Eye (tissue), 1 donor: ENCODE measurements around the gene C16orf92.

Experiments used
- DNase-seq: peaks from one replicate; pipeline ENCODE4 v3.0.0-alpha.2; 2015

Gene C16orf92

DNA sequence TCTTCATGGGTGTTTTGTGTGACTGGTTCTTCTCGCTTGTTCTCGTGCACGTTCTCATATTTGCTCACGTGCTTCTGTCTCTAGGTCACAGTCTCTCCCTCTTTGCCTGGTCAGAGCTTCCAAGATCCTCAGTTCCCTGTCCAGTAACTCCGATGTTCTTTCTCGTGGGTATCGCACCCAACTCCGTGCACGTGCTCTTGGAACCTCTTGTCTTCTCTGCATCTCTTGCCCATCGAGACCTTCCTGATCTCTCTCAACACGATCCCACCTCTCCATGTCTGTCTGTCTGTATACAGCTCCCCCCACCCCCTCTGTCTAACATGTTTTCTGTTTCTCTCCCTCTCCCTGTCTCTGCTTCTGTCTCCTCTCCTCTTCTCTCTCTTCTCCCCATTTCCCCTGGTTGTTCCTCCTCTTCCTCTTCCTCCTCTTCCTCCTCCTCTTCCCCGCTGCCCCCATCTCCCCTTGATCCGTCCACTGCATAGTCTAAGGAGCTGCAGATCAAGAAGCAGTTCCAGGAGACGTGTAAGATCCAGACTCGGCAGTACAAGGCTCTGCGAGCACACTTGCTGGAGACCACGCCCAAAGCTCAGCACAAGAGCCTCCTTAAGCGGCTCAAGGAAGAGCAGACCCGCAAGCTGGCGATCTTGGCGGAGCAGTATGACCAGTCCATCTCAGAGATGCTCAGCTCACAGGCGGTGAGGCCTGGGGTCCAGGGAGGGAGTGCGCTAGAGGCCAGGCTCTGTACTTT is 33.7 kb upstream of the C16orf92 start:
- no peak for DNase-seq

DNA sequence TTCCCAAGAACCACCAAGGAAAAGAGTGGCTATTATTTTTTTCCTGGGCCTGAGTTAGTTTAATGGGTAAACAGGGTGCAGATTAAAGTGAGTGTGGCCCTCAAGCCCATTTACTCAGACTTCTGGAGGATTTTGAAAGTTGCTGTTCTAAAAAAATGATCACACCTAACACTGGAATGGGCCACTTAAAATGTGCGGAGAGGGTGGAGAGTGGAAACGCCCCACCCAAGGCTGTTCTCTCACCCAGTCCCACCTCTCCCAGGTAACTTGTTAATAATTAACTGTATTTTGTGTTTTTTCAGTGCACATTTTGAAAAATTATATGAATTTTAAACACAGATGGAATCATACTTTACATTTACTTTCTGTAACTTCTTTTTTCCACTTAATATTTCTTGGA is 33.0 kb upstream of the C16orf92 start:
- DNase-seq: no peak

DNA sequence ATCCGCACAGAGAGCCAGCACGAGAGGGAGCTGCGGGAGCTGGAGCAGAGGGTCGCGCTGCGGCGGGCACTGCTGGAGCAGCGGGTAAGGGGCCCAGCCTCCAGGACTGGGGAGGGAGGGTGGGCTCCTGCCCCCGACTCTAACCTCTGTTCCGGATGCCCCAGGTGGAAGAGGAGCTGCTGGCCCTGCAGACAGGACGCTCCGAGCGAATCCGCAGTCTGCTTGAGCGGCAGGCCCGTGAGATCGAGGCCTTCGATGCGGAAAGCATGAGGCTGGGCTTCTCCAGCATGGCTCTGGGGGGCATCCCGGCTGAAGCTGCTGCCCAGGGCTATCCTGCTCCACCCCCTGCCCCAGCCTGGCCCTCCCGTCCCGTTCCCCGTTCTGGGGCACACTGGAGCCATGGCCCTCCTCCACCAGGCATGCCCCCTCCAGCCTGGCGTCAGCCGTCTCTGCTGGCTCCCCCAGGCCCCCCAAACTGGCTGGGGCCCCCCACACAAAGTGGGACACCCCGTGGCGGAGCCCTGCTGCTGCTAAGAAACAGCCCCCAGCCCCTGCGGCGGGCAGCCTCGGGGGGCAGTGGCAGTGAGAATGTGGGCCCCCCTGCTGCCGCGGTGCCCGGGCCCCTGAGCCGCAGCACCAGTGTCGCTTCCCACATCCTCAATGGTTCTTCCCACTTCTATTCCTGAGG is 32.0 kb upstream of the C16orf92 start:
- DNase-seq: no peak

- DNase-seq: no peak
These were observed 31.5 kb upstream of the C16orf92 start for GRCh38 chr16:29991571-29991904.

- no peak for DNase-seq
These were observed 30.5 kb upstream of the C16orf92 start for GRCh38 chr16:29992344-29992967.

- no peak for DNase-seq
These were observed 29.7 kb upstream of the C16orf92 start for GRCh38 chr16:29993191-29993902.

DNA sequence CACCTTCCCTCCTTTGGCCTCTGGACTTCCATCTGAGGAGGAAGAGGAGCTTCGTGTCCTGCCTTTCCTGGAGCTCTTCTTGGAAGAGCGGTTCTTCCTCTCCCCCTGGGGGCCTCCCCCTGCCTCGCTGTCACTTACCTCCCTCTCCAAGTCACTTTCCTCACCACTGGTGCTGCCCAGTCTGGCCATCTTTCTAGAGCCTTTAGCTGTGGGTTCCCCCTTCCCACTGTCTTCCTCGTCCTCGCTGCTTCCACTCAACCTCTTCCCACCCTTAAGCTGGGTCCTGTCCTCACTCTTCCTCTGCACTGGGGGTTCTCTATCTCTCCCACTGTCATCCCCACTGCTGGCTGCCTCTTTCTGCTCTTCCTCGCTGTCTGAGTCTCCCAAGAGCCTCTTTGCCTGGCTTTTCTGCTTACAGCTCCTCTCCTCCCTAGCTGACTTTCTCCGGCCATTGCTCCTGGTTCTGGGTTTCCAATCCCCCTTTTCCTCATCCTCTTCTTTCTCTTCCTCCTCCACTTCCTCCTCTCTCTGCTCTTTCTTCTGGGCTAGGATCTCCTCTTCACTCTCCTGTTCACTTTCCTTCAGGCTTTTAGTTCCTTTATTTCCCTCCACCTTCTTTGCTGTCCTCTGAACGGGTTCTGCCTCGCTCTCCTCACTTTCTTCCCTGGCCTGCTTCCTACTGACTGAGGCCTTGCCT is 28.9 kb upstream of the C16orf92 start:
- no peak for DNase-seq

DNA sequence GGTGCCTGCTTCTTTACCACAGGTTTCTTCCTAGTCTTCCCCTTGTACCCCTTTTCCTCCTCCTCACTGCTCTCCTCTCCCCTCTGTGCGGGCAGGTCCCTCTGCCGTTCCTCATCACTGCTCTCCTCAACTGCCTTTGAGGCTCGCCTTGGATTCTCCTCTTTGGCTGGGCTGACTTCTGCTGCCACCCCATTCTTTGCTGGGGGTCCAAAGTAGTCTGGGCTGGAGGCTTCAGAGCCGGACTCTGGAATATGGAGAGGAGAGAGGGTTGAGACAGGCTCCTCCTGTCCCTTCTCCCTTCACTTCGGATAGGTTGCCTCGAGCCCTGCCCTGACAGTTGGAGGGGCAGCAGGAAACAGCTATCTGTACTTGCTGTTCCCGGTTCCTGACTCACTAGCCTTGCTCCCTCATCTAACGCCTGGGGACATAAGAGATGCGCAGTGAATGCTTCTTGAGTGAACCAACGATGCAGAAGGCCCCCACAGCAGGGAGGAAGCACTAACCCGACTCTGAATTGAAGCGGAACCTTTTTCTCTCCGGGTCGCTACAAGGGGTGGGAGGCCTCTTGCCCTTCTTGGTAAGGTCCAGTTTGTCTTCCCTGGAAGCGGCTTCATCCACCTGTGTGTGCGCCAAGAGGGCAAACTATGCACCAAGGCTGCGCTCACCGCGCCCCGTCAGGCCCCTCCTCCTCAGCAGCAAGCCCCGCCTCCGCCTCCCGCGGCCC is 28.2 kb upstream of the C16orf92 start:
- DNase-seq: peak; percentile 75

DNA sequence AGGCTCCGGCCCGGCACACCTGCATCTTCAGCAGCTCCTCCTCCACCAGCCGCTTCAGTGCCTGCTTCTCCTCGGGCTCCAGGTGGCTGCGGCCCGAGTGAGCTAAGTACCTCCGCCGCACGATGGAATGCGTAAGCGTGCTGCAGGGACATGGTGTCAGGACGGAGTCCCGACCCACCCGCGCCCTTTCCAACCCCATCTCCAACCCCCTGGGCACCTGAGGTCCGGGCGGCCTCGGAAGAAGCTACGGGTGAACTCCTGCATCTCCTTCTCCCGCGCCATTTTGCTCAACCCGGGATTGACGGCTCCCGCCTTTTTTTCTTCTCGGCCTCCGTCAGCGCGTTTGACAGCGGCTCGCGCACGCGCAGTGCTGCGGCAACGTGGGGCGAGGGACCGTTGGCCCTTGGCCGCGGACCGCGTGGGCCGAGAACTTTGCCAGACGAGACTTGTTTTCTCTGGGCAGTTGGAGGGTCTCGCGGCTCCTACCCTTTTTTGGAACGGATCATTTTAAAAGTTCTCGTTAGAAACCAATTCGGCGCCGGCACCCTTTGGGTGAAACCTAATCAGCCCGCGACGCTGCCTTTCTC is 27.6 kb upstream of the C16orf92 start, which contains the start of gene HIRIP3:
TSS of gene HIRIP3 (minus strand) at position 294 of the 587 bp plus-strand sequence. CDS start at position 282, 12 bp downstream.
- DNase-seq: peak; percentile 95

DNA sequence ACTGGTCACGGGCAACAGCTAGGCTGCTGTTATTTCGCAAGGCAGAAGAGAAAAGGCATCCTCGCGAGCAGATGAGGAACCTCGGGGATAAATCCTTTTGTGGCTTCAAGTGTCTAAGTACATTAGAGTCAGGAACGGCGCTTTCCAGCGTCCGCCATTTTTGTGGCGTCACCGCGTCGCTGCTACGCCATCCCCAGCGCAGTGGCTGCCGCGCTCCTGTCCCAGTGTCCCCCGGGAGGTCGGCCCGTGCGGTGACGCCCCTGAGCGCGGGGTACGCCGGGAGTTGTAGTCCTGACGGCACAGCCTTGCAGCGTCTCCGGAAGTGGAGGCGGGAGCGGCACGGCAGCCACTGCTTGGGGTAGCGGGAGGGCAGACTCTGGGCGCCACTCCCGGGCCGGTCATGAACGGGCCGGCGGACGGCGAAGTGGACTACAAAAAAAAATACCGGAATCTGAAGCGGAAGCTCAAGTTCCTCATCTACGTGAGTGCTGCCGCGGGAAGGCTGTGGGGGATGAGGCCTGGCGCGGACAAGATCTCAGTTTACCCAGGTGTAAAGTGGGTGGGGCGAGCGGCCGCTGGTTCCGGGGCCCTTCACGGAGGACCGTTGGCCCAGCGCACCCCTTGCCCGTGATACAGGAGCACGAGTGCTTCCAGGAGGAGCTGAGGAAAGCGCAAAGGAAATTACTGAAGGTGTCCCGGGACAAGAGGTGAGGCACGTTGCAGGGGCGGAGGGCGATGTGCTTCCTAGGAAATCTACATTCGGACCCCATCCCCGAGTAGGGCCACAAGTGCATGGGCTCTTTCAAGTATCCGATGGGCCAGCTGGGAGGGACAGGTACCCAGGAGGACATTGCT is 26.9 kb upstream of the C16orf92 start, which contains the start of gene INO80E:
TSS of gene INO80E (plus strand) at position 331 of the 855 bp plus-strand sequence. CDS start at position 401, 70 bp downstream.
- DNase-seq: peak; percentile 99

DNA sequence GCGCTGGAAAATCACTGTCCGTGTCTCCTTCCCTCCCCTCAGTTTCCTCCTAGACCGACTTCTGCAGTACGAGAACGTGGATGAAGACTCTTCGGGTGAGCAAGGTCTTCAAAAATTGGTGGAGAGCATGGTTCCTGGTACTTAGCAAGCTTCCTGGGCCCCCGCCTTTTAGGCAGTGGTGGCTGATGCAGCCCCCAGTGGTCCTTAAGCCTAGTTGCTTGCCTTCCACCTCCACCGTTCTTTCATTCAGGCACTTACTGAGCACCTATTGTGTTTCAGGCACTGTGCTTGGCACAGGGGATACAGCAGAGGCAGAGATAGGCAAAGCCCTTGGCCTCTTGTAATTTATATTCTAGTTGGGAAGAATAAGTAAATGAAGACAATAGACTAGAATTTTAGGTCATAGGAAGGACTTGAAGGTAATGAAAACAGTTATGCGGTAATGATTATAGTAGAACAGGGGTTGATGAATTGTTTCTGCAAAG is 26.2 kb upstream of the C16orf92 start:
- DNase-seq: no peak

DNA sequence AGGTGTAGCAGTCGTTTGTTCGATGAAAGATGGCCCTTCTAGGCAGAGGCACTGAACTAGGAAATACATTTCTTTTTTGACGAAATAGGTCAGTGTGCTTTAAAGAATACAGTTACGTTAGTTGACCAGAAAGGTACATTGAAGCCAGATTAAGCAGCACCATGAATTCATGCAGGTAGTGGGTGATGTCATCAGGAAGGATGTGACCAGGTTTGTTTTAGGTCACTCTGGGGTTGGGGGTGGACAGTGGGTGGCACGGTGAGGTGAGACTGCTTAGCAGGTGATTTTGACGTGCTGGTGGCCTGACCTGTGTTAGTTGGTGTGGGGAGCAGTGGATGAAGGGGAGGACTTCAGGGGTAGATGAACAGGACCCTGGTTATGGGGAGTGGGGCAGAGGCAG is 23.4 kb upstream of the C16orf92 start:
- DNase-seq: no peak

DNA sequence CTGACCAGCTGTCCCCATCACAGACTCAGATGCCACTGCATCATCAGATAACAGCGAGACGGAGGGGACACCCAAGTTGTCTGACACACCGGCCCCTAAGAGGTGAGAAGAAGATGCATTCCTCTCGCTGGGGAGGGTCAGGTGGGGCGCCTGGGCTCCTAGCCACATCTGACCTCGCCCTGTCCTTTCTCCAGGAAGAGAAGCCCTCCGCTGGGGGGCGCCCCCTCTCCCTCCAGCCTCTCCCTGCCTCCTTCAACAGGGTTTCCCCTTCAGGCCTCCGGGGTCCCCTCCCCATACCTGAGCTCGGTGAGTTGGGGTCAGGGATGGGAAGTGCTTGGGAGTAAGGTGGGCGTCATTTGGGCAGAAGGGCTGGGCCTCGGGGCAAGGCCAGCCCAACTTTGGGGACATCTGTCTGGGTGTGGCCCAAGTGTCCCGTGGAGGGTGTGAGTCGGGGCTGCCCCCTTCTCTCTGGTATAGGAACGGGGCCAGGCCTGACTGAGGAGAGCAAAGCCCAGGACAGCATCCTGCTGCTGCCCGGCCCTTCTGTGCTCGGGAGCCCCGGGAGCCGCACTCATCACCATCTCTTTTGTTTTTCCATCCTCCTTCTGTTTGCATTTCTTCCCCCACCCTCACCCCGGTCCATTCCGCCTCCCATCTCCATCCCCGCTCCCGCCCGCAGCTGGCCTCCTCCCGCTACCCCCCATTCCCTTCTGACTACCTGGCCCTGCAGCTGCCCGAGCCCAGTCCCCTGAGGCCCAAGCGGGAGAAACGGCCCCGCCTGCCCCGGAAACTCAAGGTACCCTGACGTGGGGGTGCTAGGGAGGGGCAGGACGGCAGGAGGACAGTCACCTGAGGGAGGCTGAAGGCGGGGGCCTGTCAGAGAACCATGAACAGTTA is 22.0 kb upstream of the C16orf92 start:
- no peak for DNase-seq

GRCh38 chr16:30002614-30003346 is 20.2 kb upstream of the C16orf92 start:
- DNase-seq: no peak

DNA sequence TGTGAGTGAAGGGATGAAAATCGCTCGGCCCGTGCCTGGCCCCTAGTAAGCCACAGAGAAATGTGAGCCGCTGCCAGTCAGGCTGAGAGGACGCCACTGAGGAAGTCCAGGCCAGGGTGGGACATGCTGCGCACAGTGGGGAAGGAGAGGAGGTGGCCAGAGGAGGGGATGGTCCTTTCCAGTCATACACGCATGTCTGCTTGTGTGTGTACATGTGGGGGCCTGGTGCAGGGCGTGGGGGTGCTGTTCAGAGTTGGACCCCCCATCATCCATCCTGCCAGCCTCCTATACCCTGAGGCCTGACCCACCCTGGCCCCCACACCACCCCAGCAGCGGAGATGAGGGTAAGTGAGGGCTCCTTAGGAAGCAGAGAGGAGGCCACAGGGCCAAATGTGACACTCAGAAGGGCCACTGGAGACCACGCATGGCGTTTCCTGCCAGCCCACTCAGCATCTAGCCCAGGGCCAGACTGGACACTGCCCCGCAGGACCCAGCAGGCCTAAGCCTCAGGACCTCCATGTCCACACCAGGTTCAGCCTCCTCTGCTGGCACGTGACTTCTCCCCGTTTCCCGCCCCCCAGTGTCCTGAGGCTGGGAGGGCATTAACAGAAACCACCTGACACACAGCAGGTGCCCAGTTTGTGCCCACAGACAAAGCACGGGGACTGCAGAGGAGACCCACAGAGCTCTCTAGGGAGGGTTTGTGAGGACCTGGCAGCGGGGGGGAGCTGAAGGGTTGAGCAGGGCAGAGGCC is 19.2 kb upstream of the C16orf92 start:
- no peak for DNase-seq

DNA sequence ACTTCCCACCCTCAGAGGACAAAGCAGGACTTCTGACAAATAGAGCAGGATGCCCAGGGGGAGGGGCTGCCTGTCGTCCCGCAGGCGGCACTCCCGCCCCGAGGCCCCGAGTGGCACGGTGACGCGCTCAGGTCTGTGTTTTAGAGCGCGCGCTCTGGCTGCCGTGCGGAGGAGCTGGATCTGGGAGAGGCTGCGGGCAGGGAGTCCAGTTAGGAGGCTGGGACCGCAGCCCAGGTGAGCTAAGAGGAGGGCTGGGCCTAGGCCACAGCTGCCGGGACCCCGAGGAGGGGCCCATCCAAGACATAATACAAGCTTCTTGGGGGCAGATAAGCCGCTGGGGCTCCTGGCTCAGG is 18.6 kb upstream of the C16orf92 start:
- no peak for DNase-seq

GRCh38 chr16:30004811-30005242 is 18.2 kb upstream of the C16orf92 start:
- no peak for DNase-seq
